GM23338 (cell line): ENCODE results near the gene CREB3L2.

Experiments
- CREB1 ChIP-seq: fragments of 250-450 bp; sonication (Bioruptor Pico); IDR thresholded peaks from 2 replicates; pipeline ENCODE4 v1.5.0; 2020; ENCODE audit warnings: low read depth, mild to moderate bottlenecking, moderate library complexity
- CTCF ChIP-seq, 2 experiments: fragments of 200-600 bp in 1 of 2; sonication (generic) in 1 of 2; conservative IDR thresholded peaks; 2 replicates each; pipeline versions ENCODE4 v1.5.1 to v1.6.1; 2016 to 2017; ENCODE audit warnings: antibody characterized with exemption in 2 of 2, low read depth in 2 of 2, mild to moderate bottlenecking in 2 of 2, moderate library complexity in 1 of 2
- EZH2 ChIP-seq: fragments of 200-600 bp; sonication (generic); IDR thresholded peaks from one replicate; pipeline ENCODE4 v1.8.0; 2017; ENCODE audit warnings: antibody characterized with exemption, mild to moderate bottlenecking, low read depth; ENCODE audit not compliant: unreplicated experiment
- EZH2phosphoT487 ChIP-seq: fragments of 200-600 bp; sonication (generic); IDR thresholded peaks from one replicate; pipeline ENCODE4 v1.8.1; 2018; ENCODE audit warnings: antibody characterized with exemption; ENCODE audit not compliant: unreplicated experiment
- POLR2AphosphoS5 ChIP-seq: IDR thresholded peaks from 2 replicates; pipeline ENCODE4 v1.6.1; 2016; ENCODE audit warnings: antibody characterized with exemption, low read depth
- ZNF331 ChIP-seq: fragments of 250-450 bp; sonication (Bioruptor Pico); IDR thresholded peaks from 2 replicates; pipeline ENCODE4 v1.5.0; 2020; ENCODE audit warnings: low read depth, mild to moderate bottlenecking, moderate library complexity
- TF ChIP-seq, protein P1 (sequence below): IDR thresholded peaks from 2 replicates; pipeline ENCODE4 v1.6.1; 2016; ENCODE audit warnings: antibody characterized with exemption

DNA sequence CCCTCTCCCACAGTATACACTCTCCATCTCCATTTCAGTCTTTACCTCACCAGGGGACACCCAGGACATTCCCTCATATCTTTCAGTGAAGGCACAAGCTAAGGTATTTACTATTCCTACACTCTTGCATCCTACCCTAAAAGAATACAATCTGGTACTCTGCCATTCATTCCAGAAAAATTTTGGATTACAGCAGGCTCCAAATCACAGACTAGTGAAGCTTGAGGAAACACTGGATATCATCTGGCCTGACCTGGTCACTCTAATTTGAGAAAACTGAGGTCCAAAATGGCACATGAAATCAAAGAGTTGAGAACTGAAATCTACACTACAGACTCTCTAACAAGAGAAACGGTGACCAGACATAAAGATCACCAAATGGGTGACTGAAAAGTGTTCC, 61.7 kb downstream of the CREB3L2 start:
- no peak for TF ChIP-seq EZH2
- TF ChIP-seq CTCF (conservative IDR thresholded peaks at IDR 0.05; ENCODE audit: low read depth in 2 of 2), result no peak
- TF ChIP-seq POLR2AphosphoS5, result no peak
- no peak for TF ChIP-seq CREB1
- TF ChIP-seq EZH2phosphoT487, result no peak
- TF ChIP-seq, protein P1, sequence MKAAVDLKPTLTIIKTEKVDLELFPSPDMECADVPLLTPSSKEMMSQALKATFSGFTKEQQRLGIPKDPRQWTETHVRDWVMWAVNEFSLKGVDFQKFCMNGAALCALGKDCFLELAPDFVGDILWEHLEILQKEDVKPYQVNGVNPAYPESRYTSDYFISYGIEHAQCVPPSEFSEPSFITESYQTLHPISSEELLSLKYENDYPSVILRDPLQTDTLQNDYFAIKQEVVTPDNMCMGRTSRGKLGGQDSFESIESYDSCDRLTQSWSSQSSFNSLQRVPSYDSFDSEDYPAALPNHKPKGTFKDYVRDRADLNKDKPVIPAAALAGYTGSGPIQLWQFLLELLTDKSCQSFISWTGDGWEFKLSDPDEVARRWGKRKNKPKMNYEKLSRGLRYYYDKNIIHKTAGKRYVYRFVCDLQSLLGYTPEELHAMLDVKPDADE, result no peak
- TF ChIP-seq ZNF331 (CRISPR knock-in tag), result no peak
